ENCODE results near the gene MSS51.

Gene MSS51

DNA sequence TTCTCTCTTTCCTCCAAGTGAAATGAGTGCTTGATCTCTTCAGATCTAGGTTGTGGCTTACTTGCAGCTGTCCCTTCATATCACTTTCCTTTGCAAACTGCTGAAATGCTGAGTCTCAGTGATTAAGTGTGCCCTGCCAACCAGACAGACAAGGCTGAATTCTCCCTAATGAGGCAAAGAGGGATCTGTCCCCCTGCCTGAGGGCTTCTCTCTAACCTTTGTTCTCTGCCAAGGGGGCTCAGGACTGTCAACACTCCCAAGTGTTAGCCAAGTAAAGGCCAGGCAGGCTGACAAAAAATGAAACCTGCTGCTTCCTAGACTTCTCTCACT, at the start of gene MSS51:
MSS51 (minus strand) TSS at position 24 of the 330 bp plus-strand sequence. CDS start 5,277 bp downstream, outside the sequence.
- TF ChIP-seq, protein P1, sequence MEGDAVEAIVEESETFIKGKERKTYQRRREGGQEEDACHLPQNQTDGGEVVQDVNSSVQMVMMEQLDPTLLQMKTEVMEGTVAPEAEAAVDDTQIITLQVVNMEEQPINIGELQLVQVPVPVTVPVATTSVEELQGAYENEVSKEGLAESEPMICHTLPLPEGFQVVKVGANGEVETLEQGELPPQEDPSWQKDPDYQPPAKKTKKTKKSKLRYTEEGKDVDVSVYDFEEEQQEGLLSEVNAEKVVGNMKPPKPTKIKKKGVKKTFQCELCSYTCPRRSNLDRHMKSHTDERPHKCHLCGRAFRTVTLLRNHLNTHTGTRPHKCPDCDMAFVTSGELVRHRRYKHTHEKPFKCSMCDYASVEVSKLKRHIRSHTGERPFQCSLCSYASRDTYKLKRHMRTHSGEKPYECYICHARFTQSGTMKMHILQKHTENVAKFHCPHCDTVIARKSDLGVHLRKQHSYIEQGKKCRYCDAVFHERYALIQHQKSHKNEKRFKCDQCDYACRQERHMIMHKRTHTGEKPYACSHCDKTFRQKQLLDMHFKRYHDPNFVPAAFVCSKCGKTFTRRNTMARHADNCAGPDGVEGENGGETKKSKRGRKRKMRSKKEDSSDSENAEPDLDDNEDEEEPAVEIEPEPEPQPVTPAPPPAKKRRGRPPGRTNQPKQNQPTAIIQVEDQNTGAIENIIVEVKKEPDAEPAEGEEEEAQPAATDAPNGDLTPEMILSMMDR (IDR thresholded peaks at IDR 0.05; ENCODE audit: low read depth, low read length, missing control alignments): no peak
- DNase-seq (ENCODE audit: extremely low read depth, low read depth): no peak
- H3K4me3 ChIP-seq (replicated peaks; ENCODE audit: low read depth, low read length): no peak within 1 kb of the TSS

DNA sequence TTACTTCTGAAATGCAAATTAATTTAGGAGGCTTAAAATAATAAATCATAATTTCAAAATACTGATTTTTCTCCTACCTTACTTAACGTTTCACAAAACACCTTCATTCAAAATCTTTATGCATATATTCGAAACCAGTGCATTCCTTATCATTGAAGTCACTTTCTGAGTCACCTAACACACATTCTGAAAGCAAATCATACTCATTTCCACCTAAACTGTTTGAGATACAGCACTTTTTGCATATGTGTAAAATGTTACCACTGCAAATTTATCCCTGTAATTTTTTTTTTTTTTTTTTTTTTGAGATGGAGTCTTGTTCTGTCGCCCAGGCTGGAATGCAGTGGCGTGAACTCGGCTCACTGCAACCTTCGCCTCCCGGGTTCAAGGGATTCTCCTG, 46.8 kb upstream of the MSS51 start:
- H3K4me3 ChIP-seq (replicated peaks; ENCODE audit: low read depth, low read length): no peak overlapping the region
- no peak for DNase-seq (ENCODE audit: extremely low read depth, low read depth)
- TF ChIP-seq, protein P1 (IDR thresholded peaks at IDR 0.05; ENCODE audit: low read depth, low read length, missing control alignments): no peak

DNA sequence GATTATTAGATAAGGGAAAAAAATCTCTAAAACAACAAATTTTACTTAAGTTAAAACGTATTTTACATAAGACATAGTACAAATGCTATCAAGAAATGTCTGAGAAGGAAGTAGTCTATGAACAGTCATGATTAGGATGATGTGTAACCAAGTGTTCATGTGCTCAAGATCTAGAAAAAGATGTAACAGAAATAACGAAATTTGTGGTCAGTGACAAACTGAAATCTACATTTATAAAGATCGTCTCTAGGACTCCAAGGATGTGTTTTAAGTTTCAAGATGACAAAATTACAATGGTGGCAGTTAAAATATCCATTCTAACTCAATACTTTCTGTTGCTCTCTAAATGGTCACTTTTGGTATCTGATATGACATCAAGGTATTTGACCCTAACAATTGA, 45.3 kb upstream of the MSS51 start:
- no peak for DNase-seq (ENCODE audit: extremely low read depth, low read depth)
- TF ChIP-seq, protein P1 (IDR thresholded peaks at IDR 0.05; ENCODE audit: low read depth, low read length, missing control alignments): no peak
- H3K4me3 ChIP-seq (replicated peaks; ENCODE audit: low read depth, low read length): no peak overlapping the region

- TF ChIP-seq, protein P1 (IDR thresholded peaks at IDR 0.05; ENCODE audit: low read depth, low read length, missing control alignments): no peak
- no peak overlapping the region for H3K4me3 ChIP-seq (replicated peaks; ENCODE audit: low read depth, low read length)
- DNase-seq (ENCODE audit: extremely low read depth, low read depth): no peak
Observed at GRCh38 chr10:73471226-73471625, 37.9 kb upstream of the MSS51 start.

GRCh38 chr10:73469579-73469978, 36.2 kb upstream of the MSS51 start:
- no peak for DNase-seq (ENCODE audit: extremely low read depth, low read depth)
- TF ChIP-seq, protein P1 (IDR thresholded peaks at IDR 0.05; ENCODE audit: low read depth, low read length, missing control alignments): no peak

GRCh38 chr10:73467206-73467605, 33.8 kb upstream of the MSS51 start:
- no peak for DNase-seq (ENCODE audit: extremely low read depth, low read depth)
- TF ChIP-seq, protein P1 (IDR thresholded peaks at IDR 0.05; ENCODE audit: low read depth, low read length, missing control alignments): no peak
- no peak overlapping the region for H3K4me3 ChIP-seq (replicated peaks; ENCODE audit: low read depth, low read length)

More at GRCh38 chr10:73469579-73469978, 36.2 kb upstream of the MSS51 start:
- no peak overlapping the region for H3K4me3 ChIP-seq (replicated peaks; ENCODE audit: low read depth, low read length)

DNA sequence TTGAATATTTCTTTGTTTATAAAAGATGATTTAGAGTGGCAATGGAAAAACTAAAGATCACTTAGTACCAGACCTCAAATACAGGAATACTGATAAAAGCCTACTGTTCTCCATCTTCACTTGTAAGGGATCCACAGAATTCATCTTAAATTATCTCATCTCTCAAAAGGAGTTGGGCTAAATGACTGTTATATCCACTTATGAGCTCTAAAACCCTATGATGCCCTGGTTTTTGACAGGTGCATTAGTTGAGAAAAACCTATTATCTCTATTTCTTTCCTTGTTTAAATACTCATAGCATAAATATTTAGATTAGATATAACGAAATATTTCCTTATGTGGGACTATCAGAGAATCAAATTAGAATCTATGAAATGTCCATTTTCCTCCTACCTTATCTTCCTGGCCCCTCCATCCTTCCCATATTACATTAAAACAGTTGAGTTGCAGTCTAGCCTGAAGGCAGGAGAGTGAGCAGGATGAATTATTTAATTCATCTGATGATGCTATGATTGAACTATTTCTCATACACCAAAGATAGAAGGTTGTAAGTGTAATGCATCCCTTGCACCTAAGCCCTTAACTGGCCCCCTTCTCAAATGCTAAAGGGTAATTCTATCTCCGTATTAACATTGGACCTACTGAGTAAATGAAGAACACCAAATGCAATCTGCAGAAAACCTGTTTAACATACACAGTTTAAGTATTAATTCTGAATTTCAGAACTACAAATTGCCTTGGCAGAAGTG, 32.8 kb upstream of the MSS51 start:
- TF ChIP-seq, protein P1 (IDR thresholded peaks at IDR 0.05; ENCODE audit: low read depth, low read length, missing control alignments): no peak
- DNase-seq (ENCODE audit: extremely low read depth, low read depth): no peak

More for the DNA sequence above, 32.8 kb upstream of the MSS51 start:
- H3K4me3 ChIP-seq (replicated peaks; ENCODE audit: low read depth, low read length): no peak overlapping the region

Measured in HFF-Myc (cell line).